ENCODE data around the gene RBFOX2. TPM values are rescaled to one million over a fixed set of nuclear protein-coding genes. Genes with fewer than 3 reads are reported as not detected.

Gene RBFOX2
- total and polyA plus RNA-seq, 4 donors, result 14.2 to 53.6 (median 25.6) TPM

GRCh38 chr22:35967046-35967397, 61.6 kb downstream of the RBFOX2 start:
- H3K9ac ChIP-seq (ENCODE audit: low read depth in 1 of 2, low read length in 2 of 2), result no peak overlapping the region
- H3K4me3 ChIP-seq (ENCODE audit: low read depth in 1 of 3, low read length in 3 of 3), result no peak overlapping the region
- H3K27me3 ChIP-seq (ENCODE audit: control insufficient read depth in 4 of 4, insufficient read depth in 4 of 4, low read length in 3 of 4), result no peaks in the 10 kb centered on the region
- TF ChIP-seq HNF4A (conservative IDR thresholded peaks at IDR 0.05) (no peak), FOXA2 (IDR thresholded peaks at IDR 0.05) (no peak), HNF4G (IDR thresholded peaks at IDR 0.05) (no peak), FOXA1 (IDR thresholded peaks at IDR 0.05) (no peak)
- H3K9me3 ChIP-seq (ENCODE audit: control insufficient read depth in 4 of 4, low read length in 3 of 4), result no peaks in the 10 kb centered on the region
- WGBS, result 97% methylated on average over 3 of the region's 3 CpGs
- DNase-seq (ENCODE audit: low spot score), result no peak
- H3K4me1 ChIP-seq (ENCODE audit: control insufficient read depth in 4 of 4, insufficient read depth in 4 of 4, low read length in 3 of 4), result peaks cover 6 to 15% (median 9%) of the 10 kb centered on the region in 4 donors
- H3K27ac ChIP-seq (ENCODE audit: low read depth in 1 of 2, low read length in 2 of 2), result no peak overlapping the region
- peaks cover 0 to 1% (median 0%) of the 10 kb centered on the region in 4 donors for H3K36me3 ChIP-seq (ENCODE audit: control insufficient read depth in 4 of 4, insufficient read depth in 3 of 4, low read depth in 1 of 4, low read length in 3 of 4)

DNA sequence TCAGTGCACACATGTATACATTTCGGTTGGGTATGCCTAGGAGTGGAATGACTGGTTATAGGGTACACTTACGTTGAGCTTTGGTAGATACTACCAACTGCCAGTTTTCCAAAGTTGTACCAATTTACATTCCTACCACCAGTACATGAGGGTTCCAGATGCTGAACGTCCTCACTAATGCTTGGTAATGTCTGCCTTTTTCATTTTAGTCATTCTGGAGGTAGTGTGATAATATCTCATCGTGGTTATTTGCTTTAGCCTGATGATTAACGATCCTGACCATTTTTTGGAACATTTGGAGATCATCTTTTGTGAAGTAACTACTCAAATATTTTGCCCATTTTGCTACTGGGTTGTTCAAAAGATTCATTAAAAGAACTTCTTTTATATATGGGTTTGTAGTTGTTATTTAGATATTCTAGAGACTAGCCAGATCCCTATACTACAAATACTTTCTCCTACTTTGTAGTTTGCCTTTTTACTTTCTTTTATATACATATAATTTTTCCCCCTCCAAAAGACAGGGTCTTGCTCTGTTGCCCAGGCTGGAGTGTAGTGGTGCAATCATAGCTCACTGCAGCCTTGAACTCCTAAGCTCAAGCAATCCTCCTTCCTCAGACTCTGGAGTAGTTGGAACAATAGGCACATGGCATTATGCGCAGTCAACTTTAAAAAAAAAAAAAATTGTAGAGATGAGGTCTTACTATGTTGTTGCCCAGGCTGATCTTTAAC, 62.1 kb downstream of the RBFOX2 start:
- 79% methylated on average over 6 of the region's 6 CpGs for WGBS
- H3K27me3 ChIP-seq (ENCODE audit: control insufficient read depth in 4 of 4, insufficient read depth in 4 of 4, low read length in 3 of 4), result no peaks in the 10 kb centered on the region
- H3K27ac ChIP-seq (ENCODE audit: low read depth in 1 of 2, low read length in 2 of 2), result no peak overlapping the region
- no peak for DNase-seq (ENCODE audit: low spot score)
- no peaks in the 10 kb centered on the region for H3K9me3 ChIP-seq (ENCODE audit: control insufficient read depth in 4 of 4, low read length in 3 of 4)
- no peak overlapping the region for H3K9ac ChIP-seq (ENCODE audit: low read depth in 1 of 2, low read length in 2 of 2)
- no peak overlapping the region for H3K4me3 ChIP-seq (ENCODE audit: low read depth in 1 of 3, low read length in 3 of 3)
- peaks cover 0 to 1% (median 0%) of the 10 kb centered on the region in 4 donors for H3K36me3 ChIP-seq (ENCODE audit: control insufficient read depth in 4 of 4, insufficient read depth in 3 of 4, low read depth in 1 of 4, low read length in 3 of 4)
- TF ChIP-seq GABPA (IDR thresholded peaks at IDR 0.05 in 1 of 2, conservative IDR thresholded peaks at IDR 0.05 in 1 of 2), result no peak
- no peak for TF ChIP-seq HNF4G (IDR thresholded peaks at IDR 0.05)
- TF ChIP-seq FOXA2 (IDR thresholded peaks at IDR 0.05), result no peak
- no peak for TF ChIP-seq YY1 (IDR thresholded peaks at IDR 0.05)
- TF ChIP-seq, protein P1, sequence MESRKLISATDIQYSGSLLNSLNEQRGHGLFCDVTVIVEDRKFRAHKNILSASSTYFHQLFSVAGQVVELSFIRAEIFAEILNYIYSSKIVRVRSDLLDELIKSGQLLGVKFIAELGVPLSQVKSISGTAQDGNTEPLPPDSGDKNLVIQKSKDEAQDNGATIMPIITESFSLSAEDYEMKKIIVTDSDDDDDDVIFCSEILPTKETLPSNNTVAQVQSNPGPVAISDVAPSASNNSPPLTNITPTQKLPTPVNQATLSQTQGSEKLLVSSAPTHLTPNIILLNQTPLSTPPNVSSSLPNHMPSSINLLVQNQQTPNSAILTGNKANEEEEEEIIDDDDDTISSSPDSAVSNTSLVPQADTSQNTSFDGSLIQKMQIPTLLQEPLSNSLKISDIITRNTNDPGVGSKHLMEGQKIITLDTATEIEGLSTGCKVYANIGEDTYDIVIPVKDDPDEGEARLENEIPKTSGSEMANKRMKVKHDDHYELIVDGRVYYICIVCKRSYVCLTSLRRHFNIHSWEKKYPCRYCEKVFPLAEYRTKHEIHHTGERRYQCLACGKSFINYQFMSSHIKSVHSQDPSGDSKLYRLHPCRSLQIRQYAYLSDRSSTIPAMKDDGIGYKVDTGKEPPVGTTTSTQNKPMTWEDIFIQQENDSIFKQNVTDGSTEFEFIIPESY (IDR thresholded peaks at IDR 0.05), result no peak
- TF ChIP-seq, protein P2, sequence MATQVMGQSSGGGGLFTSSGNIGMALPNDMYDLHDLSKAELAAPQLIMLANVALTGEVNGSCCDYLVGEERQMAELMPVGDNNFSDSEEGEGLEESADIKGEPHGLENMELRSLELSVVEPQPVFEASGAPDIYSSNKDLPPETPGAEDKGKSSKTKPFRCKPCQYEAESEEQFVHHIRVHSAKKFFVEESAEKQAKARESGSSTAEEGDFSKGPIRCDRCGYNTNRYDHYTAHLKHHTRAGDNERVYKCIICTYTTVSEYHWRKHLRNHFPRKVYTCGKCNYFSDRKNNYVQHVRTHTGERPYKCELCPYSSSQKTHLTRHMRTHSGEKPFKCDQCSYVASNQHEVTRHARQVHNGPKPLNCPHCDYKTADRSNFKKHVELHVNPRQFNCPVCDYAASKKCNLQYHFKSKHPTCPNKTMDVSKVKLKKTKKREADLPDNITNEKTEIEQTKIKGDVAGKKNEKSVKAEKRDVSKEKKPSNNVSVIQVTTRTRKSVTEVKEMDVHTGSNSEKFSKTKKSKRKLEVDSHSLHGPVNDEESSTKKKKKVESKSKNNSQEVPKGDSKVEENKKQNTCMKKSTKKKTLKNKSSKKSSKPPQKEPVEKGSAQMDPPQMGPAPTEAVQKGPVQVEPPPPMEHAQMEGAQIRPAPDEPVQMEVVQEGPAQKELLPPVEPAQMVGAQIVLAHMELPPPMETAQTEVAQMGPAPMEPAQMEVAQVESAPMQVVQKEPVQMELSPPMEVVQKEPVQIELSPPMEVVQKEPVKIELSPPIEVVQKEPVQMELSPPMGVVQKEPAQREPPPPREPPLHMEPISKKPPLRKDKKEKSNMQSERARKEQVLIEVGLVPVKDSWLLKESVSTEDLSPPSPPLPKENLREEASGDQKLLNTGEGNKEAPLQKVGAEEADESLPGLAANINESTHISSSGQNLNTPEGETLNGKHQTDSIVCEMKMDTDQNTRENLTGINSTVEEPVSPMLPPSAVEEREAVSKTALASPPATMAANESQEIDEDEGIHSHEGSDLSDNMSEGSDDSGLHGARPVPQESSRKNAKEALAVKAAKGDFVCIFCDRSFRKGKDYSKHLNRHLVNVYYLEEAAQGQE (IDR thresholded peaks at IDR 0.05), result no peak
- TF ChIP-seq RAD21 (IDR thresholded peaks at IDR 0.05), result no peak
- no peak for TF ChIP-seq FOXA1 (IDR thresholded peaks at IDR 0.05)
- no peak for TF ChIP-seq RXRA (IDR thresholded peaks at IDR 0.05)
- TF ChIP-seq, protein P3, sequence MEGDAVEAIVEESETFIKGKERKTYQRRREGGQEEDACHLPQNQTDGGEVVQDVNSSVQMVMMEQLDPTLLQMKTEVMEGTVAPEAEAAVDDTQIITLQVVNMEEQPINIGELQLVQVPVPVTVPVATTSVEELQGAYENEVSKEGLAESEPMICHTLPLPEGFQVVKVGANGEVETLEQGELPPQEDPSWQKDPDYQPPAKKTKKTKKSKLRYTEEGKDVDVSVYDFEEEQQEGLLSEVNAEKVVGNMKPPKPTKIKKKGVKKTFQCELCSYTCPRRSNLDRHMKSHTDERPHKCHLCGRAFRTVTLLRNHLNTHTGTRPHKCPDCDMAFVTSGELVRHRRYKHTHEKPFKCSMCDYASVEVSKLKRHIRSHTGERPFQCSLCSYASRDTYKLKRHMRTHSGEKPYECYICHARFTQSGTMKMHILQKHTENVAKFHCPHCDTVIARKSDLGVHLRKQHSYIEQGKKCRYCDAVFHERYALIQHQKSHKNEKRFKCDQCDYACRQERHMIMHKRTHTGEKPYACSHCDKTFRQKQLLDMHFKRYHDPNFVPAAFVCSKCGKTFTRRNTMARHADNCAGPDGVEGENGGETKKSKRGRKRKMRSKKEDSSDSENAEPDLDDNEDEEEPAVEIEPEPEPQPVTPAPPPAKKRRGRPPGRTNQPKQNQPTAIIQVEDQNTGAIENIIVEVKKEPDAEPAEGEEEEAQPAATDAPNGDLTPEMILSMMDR (IDR thresholded peaks at IDR 0.05; ENCODE audit: low read depth, low read length, missing input control), result no peak
- TF ChIP-seq HNF4A (conservative IDR thresholded peaks at IDR 0.05), result no peak
- no peak for TF ChIP-seq NR2F2 (IDR thresholded peaks at IDR 0.05)
- TF ChIP-seq TAF1 (conservative IDR thresholded peaks at IDR 0.05), result no peak
- TF ChIP-seq, protein P4, sequence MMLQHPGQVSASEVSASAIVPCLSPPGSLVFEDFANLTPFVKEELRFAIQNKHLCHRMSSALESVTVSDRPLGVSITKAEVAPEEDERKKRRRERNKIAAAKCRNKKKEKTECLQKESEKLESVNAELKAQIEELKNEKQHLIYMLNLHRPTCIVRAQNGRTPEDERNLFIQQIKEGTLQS (IDR thresholded peaks at IDR 0.05), result no peak
- TF ChIP-seq, protein P5, sequence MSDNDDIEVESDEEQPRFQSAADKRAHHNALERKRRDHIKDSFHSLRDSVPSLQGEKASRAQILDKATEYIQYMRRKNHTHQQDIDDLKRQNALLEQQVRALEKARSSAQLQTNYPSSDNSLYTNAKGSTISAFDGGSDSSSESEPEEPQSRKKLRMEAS (IDR thresholded peaks at IDR 0.05), result no peak
- TF ChIP-seq EGR1 (IDR thresholded peaks at IDR 0.05; ENCODE audit: low read depth in 2 of 2), result no peak
- TF ChIP-seq SP1 (IDR thresholded peaks at IDR 0.05), result no peak
- TF ChIP-seq JUND (IDR thresholded peaks at IDR 0.05), result no peak
- peaks cover 5 to 13% (median 6%) of the 10 kb centered on the region in 4 donors for H3K4me1 ChIP-seq (ENCODE audit: control insufficient read depth in 4 of 4, insufficient read depth in 4 of 4, low read length in 3 of 4)
